Fibroblast of villous mesenchyme (primary cell): ENCODE data around the gene DCDC1. TPM values are rescaled to one million over a fixed set of nuclear protein-coding genes. Genes with fewer than 3 reads are reported as not detected.

Experiments used
- DNase-seq: peaks from one replicate; pipeline ENCODE4 v3.0.0-alpha.2; 2010; ENCODE audit warnings: low read depth
- H3K4me3 ChIP-seq: 2 replicates; pipeline ENCODE4 v1.5.1; 2011; ENCODE audit warnings: low read depth, mild to moderate bottlenecking, low read length
- total RNA-seq: library from RNA; depleted of rRNA; stranded (reverse); fragments of >200 nt; gene quantifications from 2 replicates; pipeline ENCODE4 v1.2.3, GENCODE V29; 2012
- TF ChIP-seq, protein P1 (sequence below): IDR thresholded peaks from 2 replicates; pipeline ENCODE4 v1.5.1; 2012; ENCODE audit warnings: low read depth, mild to moderate bottlenecking, low read length; ENCODE audit not compliant: insufficient read depth

The DCDC1 gene
- total RNA-seq, 1 donor: 0.43 TPM

DNA sequence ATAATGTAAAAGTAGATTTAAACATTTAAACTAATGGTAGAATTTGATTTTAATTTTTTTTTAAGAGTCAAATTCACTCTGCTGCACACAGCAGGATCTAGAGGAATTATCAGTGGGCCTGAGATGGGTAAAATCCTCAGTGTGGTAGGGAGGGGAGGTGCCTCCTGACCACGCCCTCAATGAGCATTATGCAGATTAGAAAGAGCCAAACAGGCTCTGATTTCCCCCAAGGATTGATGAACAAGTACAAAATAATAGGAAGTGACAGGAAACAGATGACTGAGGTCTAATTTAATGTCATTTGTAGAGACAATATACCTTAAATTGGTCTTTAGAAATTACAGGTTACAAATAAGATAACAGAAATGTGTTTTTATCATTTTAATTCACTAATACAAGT lies 155.2 kb downstream of the DCDC1 start:
- TF ChIP-seq, protein P1, sequence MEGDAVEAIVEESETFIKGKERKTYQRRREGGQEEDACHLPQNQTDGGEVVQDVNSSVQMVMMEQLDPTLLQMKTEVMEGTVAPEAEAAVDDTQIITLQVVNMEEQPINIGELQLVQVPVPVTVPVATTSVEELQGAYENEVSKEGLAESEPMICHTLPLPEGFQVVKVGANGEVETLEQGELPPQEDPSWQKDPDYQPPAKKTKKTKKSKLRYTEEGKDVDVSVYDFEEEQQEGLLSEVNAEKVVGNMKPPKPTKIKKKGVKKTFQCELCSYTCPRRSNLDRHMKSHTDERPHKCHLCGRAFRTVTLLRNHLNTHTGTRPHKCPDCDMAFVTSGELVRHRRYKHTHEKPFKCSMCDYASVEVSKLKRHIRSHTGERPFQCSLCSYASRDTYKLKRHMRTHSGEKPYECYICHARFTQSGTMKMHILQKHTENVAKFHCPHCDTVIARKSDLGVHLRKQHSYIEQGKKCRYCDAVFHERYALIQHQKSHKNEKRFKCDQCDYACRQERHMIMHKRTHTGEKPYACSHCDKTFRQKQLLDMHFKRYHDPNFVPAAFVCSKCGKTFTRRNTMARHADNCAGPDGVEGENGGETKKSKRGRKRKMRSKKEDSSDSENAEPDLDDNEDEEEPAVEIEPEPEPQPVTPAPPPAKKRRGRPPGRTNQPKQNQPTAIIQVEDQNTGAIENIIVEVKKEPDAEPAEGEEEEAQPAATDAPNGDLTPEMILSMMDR: no peak
- H3K4me3 ChIP-seq: no peak overlapping the region
- no peak for DNase-seq

DNA sequence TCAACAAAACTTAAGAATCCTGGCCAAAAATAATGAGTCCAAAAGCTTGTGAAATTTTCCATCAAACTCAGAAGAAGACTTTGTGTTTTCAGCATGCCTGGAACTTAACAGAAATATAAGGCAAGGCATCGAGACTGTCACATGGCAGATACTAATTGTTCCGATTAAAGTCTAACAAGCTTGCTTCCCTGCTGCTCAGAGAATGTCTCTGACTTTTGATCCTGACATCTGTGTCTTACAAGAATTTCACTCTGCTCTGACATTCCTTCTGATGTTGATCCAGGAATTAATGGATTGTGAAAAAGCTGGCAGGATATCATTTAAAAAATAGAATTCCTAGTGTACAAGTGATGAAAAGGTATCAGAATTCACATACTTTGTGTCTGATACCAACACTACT lies 170.2 kb downstream of the DCDC1 start:
- TF ChIP-seq, protein P1: no peak
- no peak overlapping the region for H3K4me3 ChIP-seq
- no peak for DNase-seq

DNA sequence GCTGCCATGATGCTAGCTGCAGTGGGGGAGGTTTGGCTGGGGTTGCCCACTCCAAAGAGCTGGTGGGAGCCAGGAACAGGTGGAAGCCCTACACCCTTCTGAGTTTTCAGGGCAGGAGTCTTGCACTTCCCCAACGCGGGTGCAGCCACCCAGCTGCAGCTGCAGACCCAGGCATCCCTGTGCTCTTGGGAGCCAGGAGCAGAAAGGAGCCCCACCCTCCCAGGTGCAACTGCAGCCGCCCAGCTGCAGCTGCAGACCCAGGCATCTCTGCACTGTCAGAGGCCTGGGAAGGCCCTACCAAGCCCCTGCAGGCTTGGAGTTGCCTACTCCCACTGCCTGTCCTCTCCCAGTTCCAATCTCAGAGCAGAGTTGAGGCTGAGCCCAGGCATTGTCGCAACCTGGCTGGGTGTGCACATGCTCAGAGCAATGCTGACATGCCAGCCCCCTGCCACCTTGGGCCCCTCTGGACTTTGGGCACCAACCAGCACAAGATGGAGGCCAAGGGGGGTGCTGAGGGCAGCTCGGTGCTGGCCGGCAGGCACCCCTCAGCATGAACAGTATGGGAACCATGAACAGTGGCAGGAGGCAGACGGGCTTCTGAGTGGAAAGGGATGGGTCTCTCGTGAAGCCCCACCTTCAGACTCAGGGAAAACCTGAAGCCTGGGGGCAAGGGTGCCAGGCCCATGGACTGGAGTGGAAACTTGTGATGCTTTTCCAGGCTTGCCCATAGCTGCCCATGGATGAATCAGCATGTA lies 195.4 kb downstream of the DCDC1 start:
- TF ChIP-seq, protein P1: no peak
- DNase-seq: no peak
- no peak overlapping the region for H3K4me3 ChIP-seq

DNA sequence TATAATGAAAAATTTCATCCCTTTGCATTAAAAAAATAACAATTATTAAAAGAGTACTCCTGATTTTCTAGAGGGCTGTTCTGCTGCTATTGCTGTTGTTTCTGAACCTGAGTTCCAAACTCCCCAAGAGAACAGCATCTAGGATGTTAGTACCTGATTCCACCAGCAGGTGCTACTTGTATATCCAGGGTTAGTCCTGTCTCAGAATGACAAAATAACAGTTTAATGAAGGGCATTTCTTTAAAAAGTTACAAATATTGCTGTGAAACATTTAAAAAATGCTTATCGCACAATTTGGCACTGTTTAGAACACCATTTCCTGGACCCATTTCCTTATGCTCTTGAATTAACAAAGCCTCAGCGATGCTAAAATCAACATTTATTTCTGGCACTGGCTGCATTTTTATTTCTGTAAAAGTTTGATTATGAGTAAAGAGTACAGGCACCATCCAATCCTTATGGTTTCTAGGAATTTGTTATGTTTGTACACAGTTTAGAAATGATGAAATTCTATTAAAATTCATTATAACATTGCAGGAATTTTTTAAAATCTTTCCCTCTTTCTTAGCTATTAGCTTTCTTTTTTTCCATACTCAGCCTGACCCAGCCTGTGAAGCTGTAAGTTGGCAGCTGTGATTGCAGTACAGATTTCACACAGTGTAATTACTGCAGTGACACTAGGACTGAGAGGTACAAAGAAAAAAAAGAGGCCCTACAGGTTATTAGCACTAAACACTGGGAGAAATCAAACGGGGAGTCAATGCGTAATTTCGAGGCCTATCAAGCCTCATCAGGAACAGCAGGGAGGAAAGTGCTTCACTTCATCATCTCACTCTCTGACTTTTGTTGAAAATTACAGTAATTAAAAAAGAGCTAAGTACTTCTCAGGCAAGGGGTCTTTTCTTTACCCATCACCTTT lies 208.8 kb downstream of the DCDC1 start:
- H3K4me3 ChIP-seq: no peak overlapping the region
- TF ChIP-seq, protein P1: no peak
- DNase-seq: no peak

DNA sequence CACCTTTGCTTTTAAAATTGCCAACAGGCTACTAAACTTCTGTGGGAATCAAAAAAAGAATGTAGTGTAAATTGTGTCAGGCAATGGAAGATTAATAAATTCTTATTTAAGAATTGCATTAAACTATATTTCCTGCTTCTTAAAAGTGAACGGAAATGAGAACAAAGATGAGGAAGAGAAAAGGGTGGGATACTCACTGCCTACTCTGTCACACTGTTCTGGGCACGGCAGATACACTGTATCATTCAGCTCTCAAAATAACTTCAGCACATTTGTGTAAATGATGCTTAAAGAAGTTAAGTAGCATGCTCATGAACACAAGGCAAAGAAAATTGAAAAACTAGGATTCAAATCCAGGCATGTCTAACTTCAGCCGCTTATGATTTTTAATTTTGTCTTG lies 218.7 kb downstream of the DCDC1 start:
- no peak overlapping the region for H3K4me3 ChIP-seq
- no peak for DNase-seq
- TF ChIP-seq, protein P1: no peak

DNA sequence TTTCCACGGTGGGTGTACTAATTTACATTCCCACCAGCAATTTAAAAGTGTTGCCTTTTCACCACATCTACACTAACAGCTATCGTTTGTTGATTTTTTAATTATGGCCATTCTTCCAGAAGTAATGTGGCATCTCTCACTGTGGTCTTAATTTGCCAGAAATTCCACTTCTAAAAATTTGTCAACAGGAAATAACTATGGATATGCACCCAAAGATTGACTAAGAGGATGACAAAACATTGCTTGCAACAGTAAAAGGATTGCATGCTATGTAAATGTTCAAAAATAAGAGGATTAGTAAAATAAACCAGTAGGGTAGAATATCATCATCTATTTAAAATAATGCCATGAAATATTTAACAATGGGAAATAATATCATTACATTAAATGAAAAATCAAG lies 219.5 kb downstream of the DCDC1 start:
- no peak for DNase-seq
- TF ChIP-seq, protein P1: no peak
- H3K4me3 ChIP-seq: no peak overlapping the region
